ENCODE data around the gene TSPAN18. TPM values are rescaled to one million over a fixed set of nuclear protein-coding genes. Genes with fewer than 3 reads are reported as not detected.

The TSPAN18 gene
- total and polyA plus RNA-seq, 10 of the 15 experiments (the other 5 are each of a cell fraction or from before 2014, with no cell fraction given), result 0.02 to 0.77 (median 0.13) TPM; not detected in 1

- POLR2A ChIA-PET, result no interaction called here
- in situ Hi-C loops (cut with MboI) (no loop called here), intact Hi-C loops (cut with micrococcal nuclease; ENCODE audit: unreplicated experiment) (no loop called here)
- H3K79me2 ChIP-seq (ENCODE audit: control insufficient read depth, insufficient read depth, low read length), result no peaks in the 10 kb centered on the region
- H3K9me3 ChIP-seq (replicated peaks; ENCODE audit: control insufficient read depth, insufficient read depth, low read length), result peaks cover 4% of the 10 kb centered on the region; the same call in 1 of the 3 replicates
- no peak overlapping the region for H3K4me2 ChIP-seq (ENCODE audit: control insufficient read depth, insufficient read depth)
- CTCF ChIA-PET, result interaction anchor here (0.9 to 1.4 kb wide), 2 partner anchors 26 to 74 kb away, joined by 3 to 4 read pairs; no protein-coding TSS in a partner anchor
- DNase-seq (ENCODE audit: low read depth, low spot score), result no peak
- ATAC-seq, result no peak
- BruUV-seq (replicated peaks), result no TSS peak
- no peak for FAIRE-seq
- TF ChIP-seq JUNB (IDR thresholded peaks at IDR 0.05) (no peak), EZH2 (IDR thresholded peaks at IDR 0.05; ENCODE audit: borderline replicate concordance, control insufficient read depth, low read depth, low read length) (no peak)
- H3K36me3 ChIP-seq (ENCODE audit: control insufficient read depth in 2 of 2, insufficient read depth in 2 of 2, low read length in 1 of 2), result no peaks in the 10 kb centered on the region
- H3K9ac ChIP-seq (ENCODE audit: control insufficient read depth, insufficient read depth, low read length), result no peak overlapping the region
- no peak overlapping the region for H3K4me3 ChIP-seq
- RAD21 ChIA-PET (ENCODE audit: unreplicated experiment), result no interaction called here
- SMC1A ChIA-PET (ENCODE audit: uncharacterized antibody, unreplicated experiment), result no interaction called here
- WGBS (ENCODE audit: insufficient coverage, insufficient replicate concordance, low lambda C conversion rate, missing lambda C conversion rate), result 13% methylated on average over 4 of the region's 4 CpGs
- no peaks in the 10 kb centered on the region for H3K27me3 ChIP-seq (replicated peaks in 1 of 2; ENCODE audit: control insufficient read depth in 2 of 2, insufficient read depth in 2 of 2, low read length in 1 of 2)
- H2AFZ ChIP-seq (ENCODE audit: control insufficient read depth, low read depth, low read length), result no peak overlapping the region
- no peak overlapping the region for H3K27ac ChIP-seq (ENCODE audit: control insufficient read depth, insufficient read depth)
- no peaks in the 10 kb centered on the region; the same call in 1 of the 2 replicates for H4K20me1 ChIP-seq (ENCODE audit: control insufficient read depth, insufficient read depth)
- no peaks in the 10 kb centered on the region for H3K4me1 ChIP-seq (ENCODE audit: control insufficient read depth, insufficient read depth, low read length)
Observed at GRCh38 chr11:44849424-44849823, 122.7 kb downstream of the TSPAN18 start.

- H3K4me1 ChIP-seq (ENCODE audit: control insufficient read depth, insufficient read depth, low read length), result no peaks in the 10 kb centered on the region
- H3K36me3 ChIP-seq (ENCODE audit: control insufficient read depth in 2 of 2, insufficient read depth in 2 of 2, low read length in 1 of 2), result no peaks in the 10 kb centered on the region
- H4K20me1 ChIP-seq (ENCODE audit: control insufficient read depth, insufficient read depth), result no peaks in the 10 kb centered on the region; the same call in 1 of the 2 replicates
- no peak overlapping the region for H3K4me2 ChIP-seq (ENCODE audit: control insufficient read depth, insufficient read depth)
- FAIRE-seq (no peak), DNase-seq (ENCODE audit: low read depth, low spot score) (no peak), ATAC-seq (no peak)
- ChIA-PET RAD21 (ENCODE audit: unreplicated experiment) (no interaction called here), SMC1A (ENCODE audit: uncharacterized antibody, unreplicated experiment) (no interaction called here), POLR2A (no interaction called here), CTCF (no interaction called here)
- no TSS peak for BruUV-seq (replicated peaks)
- 43% methylated on average over 8 of the region's 8 CpGs for WGBS (ENCODE audit: insufficient coverage, insufficient replicate concordance, low lambda C conversion rate, missing lambda C conversion rate)
- intact Hi-C loops (cut with micrococcal nuclease; ENCODE audit: unreplicated experiment), result no loop called here
- no peak for TF ChIP-seq BACH1 (IDR thresholded peaks at IDR 0.05; ENCODE audit: borderline replicate concordance)
- no peak for TF ChIP-seq USF1 (IDR thresholded peaks at IDR 0.05; ENCODE audit: borderline replicate concordance, extremely low read length, insufficient read depth, low read depth, low read length)
- no peak for TF ChIP-seq RFX5 (IDR thresholded peaks at IDR 0.05; ENCODE audit: low read depth, low read length)
- H3K27me3 ChIP-seq (replicated peaks in 1 of 2; ENCODE audit: control insufficient read depth in 2 of 2, insufficient read depth in 2 of 2, low read length in 1 of 2), result no peaks in the 10 kb centered on the region
- H3K79me2 ChIP-seq (ENCODE audit: control insufficient read depth, insufficient read depth, low read length), result no peaks in the 10 kb centered on the region
- in situ Hi-C loops (cut with MboI), result no loop called here
- H3K9me3 ChIP-seq (replicated peaks; ENCODE audit: control insufficient read depth, insufficient read depth, low read length), result peaks cover 4% of the 10 kb centered on the region; the same call in 1 of the 3 replicates
- H3K27ac ChIP-seq (ENCODE audit: control insufficient read depth, insufficient read depth), result no peak overlapping the region
- H3K4me3 ChIP-seq, result no peak overlapping the region
- no peak overlapping the region for H3K9ac ChIP-seq (ENCODE audit: control insufficient read depth, insufficient read depth, low read length)
- no peak overlapping the region for H2AFZ ChIP-seq (ENCODE audit: control insufficient read depth, low read depth, low read length)
Observed at GRCh38 chr11:44849922-44850321, 123.2 kb downstream of the TSPAN18 start.
